ENCODE measurements around the gene PLXNC1.

The PLXNC1 gene

DNA sequence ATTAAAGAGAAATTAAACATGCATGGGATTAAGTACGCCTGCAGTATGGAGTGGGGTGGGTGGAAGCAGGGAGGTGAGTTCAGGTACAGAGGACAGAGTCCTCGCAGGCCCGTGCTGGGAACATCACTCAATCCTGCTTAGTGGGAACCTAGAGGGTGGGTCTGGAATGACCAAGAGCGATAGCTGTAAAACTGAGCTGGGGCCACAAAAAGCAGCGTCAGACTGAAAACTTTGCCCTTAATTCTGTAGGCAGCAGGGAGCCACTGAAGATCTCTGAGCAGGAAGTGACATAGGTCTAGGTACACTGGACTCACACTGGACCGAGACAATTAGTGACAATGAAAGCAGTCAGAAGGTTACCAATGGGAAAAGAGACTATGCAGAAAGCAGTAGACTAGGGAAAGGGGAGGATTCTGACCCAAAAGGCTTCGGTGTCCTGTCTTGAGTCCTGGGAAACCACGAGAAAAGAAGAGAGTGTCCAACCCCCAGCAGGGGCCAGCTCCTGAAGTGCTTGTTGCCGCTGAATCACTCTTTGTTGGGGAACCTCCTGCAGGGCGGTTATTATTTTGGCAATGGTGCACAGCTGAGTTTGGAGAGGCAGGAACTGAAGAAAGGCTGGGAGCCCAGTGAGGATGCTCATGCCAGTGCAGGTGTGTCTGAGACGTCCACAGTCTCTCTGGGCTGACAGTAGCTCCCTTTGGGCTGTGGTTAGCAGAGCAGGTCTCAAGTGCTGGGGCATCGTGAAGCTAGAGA, 97.4 kb downstream of the PLXNC1 start:
- no peak for DNase-seq

DNA sequence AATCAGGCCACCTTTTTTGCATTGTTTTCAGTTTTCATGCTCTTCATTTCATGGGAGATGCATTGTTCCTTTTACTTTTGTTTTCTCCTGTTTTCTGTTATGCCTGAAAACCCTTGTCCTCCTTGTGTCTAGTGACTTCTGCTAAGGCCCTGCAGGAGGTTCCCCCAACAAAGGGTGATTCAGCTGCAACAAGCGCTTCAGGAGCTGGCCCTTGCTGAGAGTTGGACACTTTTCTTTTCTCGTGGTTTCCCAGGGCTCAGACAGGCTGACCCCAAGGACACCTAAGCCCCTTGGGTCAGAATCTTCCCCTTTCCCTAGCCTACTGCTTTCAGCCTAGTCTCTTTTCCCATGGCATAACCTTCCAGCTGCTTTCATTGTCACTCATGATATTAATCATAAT, 98.9 kb downstream of the PLXNC1 start:
- DNase-seq, result no peak

DNA sequence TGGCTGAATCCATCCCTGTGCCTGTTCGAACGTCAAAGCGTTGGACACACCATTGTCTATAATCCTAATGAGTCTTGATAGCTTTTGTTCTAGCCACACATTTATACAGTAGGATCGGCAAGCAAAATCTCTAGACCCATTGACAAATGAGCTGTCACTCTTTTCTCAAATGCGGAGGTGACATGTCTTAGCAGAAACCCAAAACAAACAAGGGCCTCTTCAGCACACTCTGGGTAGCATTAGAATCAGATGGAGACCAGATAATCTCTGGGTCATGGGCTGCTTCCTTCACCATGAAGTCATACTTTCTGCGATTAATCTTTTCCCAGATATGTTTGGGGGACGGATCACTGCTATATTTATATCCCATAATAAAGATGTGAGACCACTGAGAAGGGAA, 100.2 kb downstream of the PLXNC1 start:
- no peak for DNase-seq

DNA sequence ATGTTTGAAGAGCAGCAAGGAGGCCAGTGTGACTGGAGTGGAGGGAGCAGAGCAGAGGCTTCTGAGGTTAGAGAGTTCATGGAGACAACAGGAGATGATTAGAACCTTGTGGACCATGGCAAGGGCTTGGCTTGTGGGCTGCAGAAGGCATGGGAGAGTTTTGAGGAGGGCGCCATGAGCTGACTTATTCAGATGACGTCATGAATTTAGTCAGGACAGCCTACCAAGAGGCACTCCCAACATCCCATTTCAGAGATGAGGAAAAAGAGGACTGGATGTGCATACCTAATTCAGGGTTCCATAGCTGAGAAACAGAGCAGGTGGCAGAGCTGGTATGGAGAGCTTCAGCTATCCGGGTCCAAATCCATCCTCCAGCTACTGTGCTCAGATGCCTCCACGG, 101.8 kb downstream of the PLXNC1 start:
- no peak for DNase-seq

DNA sequence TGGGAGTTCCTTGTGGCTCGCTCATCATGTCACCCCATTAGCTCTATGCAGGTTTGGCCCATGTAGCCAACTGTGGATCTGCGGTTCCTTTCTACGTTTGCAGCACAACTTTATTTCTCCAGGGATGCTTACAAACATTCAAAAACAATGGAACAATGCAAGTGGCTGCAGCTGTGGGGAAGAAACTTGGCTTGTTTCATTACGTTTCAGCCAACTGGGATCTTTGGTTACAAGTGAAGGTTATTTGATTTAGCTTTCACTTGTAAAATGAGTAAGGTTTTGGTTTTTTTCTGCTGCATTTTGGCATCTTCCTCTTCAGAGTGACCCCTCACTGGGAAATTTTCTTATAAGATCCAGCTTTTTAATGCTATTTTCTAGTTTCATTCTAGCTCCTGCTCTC, 105.9 kb downstream of the PLXNC1 start:
- DNase-seq, result no peak

DNA sequence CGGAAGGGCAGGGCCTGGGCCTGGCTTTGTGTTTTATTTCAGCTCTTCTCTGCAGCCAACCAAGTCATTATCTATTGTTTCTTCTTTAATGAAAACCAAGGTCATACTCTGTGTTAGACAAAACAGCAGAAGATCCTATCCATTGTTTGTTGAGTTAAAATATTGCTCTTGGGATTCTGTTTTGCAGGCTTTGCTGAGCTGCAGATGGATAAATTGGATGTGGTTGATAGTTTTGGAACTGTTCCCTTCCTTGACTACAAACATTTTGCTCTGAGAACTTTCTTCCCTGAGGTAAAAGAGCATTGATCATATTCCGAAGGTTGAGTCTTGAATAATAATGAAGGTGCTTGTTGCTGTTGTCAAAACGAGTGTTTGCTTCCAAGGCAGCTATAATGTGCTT, 106.6 kb downstream of the PLXNC1 start:
- DNase-seq, result no peak

DNA sequence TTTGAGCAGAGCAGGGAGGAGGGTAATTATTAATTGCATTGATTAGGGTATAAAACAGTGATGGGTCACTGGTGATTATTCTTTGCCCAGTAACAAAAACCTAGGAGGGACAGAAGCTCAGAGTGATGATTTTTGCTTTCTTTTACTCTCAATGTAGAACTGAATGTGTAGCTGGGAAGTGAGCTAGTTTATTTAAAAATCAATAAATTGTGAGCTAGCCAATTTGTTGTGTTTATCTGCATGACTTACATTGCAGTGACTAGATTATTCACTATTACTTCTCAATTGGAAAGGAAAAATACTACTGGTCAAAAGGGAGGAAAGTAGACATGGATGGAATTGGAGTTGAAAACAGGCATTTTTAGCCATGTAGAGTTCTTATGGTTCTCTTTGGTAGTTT, 107.1 kb downstream of the PLXNC1 start:
- DNase-seq, result no peak

DNA sequence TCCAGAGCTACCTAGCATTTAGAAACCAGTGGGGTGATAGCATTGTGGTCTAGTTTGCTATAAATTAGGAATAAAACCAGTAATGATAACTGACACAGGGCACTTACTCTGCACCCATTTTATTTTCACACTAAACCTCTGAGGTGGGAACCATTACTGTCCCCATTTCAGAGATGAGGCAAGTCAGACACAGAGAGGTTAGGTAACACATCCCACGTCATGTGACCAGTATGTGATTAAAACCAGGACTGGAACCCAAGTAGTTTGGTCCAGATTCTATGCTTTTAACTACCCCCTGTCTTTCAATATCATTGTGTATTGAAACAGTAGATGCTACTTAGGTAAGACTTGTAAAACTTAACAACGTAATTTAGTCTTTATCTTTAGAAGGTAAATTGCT, 110.2 kb downstream of the PLXNC1 start:
- no peak for DNase-seq

DNA sequence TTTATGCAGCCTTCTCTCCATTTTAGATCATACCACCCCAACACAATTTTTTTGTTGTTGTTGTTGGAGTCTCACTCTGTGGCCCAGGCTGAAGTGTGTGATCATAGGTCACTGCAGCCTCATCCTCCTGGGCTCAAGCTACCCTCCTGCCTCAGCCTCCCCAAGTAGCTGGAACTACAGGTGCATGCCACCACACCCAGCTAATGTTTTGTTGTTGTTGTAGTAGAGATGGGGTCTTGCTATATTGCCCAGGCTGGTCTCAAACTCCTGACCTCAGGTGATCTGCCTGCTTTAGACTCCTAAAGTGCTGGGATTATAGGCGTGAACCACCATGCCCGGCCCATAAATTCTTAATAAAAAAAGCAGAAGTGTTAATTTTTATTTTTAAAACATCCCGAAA, 111.6 kb downstream of the PLXNC1 start:
- no peak for DNase-seq

DNA sequence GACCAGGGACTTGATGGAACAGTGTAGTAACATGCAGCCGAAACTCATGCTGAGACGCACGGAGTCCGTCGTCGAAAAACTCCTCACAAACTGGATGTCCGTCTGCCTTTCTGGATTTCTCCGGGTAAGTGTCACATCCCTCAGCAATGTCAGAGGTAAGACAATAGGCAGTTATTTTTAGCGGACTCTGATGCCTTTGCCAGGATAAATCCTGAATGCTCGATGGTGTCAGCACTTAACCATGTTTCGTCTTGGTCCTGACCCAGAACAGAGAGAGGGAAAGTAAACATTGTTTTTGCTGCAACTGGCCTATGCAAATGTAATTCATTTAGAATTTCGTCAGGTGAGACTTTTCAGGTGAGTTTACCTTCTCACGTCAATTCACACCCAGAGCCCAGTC, 112.3 kb downstream of the PLXNC1 start:
- DNase-seq, result no peak

DNA sequence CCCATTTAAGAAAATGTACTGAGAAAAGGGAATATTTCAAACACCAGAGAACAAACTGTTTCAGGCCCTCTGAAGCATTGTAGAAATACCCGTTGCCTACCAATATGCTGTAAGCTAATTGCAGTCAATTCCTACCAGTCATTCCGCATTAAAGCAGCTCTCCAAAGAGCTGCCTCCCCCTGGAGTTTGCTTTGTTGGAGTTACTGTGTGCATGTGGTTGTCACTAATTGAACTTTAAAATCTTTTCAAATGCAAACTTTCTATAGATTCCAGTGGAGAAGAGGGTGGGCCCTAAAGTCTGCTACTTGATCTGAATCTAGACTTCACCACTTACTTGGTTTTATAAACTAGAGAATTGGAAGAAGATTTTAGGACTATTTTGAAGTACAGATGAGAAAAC, 112.7 kb downstream of the PLXNC1 start:
- DNase-seq, result no peak

DNA sequence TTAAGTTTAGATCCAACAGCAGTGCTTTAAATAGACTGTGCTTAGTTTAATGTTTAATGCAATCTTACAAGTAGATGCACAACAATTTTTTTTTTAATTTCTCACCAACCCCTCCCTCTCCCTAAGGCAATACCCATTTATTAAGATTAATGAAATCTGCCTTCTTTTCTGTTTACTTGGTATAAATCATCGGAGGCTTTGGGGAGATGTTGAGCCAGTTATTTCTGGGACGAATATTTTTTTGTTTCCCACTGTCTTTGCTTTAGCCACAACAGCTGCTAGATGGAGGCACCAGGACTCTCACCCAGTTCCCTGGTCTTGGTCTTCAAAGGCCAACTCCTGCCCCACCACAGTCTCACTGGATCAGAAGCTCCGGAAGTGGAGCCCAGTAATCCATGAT, 113.4 kb downstream of the PLXNC1 start:
- no peak for DNase-seq

DNA sequence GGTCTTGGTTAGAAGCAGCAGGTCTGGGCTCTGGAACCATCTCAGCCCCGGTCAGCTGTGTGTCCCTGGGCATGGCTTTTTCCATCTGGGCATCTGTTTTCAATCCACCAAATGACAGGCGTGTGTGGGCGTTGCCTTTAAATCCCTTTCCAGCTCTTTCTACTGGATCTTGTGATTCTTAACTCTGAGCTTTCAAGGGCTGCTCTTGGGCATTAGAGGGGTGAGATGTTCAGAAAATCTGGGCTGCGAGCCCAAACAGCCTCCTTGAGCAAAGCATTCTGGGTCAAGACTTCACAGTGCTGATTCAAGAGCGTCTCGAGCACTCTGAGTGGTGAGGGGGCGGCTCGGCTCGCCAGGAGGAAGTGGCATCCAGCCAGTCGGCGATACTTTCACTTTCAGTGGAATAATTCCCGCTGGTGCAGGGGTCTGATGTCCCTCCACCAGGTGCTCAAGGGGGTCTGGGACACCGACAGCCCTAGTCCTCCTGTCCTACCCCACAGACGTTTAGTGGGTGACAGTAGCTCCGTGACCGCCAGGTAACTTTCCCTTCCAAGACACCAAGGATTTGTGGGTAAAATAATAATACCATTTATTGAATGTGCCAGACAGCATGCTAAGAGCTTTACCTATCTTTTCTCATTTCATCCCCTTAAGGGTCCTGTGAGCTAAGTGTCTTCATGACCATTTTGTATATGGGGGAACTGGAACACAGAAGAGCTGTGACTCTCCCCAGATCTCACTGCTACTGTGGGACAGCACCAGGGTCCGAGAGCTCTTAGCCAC, 114.0 kb downstream of the PLXNC1 start:
- DNase-seq, result peak; percentile 71 to 73

DNA sequence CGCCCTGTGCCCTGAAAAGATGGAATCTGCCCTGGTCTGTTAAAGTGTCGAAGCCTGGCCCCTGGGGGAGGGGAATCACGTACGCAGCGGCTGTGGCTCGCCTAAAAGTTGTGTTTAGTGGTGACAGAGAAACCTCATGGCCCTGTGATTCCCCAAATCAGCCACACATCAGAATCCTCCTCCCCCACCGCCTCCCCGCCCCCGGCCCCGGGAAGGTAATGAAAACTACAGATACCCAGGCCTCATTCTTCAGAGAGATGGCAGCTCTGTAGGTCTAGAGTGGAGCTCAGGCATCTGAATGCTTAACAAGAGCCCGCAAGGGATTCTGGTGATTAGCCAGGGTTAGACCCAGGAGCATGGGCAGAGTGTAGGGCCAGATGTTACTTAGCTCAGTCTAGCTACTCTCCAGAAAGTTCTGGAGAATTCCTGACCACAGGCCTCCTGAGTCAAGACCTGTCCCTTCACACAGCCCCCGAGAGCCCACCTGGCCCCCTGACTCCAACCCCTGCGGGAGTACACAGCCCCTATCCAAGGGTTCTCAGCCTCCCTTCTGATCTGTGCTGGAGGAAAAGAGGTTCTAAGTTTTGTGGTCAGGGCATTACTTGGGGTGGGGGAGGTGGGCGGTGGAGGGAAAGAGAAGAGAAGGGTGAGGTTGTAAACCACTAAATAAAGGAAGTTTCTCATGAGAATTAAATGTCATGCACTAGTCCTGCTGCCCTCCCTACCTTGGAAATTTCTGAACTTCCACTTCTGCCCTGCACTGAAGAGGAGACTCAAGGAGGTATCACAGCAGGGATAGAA, 114.8 kb downstream of the PLXNC1 start:
- peak; percentile 73 to 77 for DNase-seq

DNA sequence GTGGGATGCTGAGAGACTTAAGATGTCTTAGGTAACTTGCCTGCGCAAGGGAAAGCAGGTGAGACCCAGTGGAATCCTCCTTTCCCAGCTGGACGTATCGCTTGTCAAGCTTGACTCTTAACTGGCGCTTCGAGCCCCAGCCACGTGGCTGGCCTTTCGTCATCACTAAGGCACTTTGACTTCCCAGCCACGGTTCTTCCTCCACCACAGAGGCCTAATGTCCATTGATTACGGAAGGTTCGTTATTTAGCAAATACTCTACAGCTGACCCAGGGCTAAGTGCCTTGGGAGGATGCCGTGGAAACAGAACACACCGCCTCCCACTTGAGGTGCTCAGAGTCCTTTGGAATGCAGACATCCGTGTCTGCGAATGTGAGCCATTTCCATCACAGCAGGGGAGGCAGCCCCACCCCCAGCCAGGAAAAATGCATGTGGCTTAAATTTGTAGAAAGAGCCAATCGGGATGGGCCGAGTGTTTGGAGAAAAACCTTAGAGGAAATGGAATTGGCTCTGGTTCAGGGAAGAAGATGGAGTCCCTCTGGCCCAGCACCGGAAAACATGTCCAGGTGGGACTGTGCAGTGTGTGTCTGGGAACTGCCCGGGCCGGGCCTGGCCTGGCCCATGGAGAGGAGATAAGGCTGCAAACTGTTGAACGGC, 115.7 kb downstream of the PLXNC1 start:
- DNase-seq, result no peak

DNA sequence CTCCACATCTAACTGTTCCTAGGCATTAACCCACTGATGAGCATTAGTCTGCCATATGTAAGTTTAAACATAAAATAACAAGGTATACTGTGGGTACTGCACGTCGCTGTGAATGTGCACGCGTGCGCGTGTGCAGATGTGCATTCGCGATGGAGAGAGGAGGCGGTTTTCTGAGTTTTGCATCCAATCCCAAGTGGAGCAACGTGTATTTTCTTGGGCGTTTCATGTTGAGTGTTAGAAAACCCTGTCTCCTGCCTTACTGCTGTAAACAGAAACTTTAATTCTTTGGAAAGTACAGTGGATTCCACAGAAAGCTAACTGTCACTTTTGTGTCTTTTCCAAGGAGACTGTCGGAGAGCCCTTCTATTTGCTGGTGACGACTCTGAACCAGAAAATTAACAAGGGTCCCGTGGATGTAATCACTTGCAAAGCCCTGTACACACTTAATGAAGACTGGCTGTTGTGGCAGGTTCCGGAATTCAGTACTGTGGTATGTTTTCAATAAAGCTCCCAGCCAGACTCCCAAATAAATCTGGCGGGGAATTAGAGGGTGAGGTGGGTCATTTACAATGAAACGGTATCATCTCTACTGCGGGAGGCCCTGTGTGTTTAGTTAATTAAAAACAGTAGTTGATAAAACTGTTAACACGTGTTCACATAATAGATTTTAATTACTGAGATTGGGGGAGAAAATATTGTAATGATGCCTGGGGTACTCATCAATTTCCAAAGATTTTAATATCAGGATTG, 116.5 kb downstream of the PLXNC1 start:
- DNase-seq, result no peak

DNA sequence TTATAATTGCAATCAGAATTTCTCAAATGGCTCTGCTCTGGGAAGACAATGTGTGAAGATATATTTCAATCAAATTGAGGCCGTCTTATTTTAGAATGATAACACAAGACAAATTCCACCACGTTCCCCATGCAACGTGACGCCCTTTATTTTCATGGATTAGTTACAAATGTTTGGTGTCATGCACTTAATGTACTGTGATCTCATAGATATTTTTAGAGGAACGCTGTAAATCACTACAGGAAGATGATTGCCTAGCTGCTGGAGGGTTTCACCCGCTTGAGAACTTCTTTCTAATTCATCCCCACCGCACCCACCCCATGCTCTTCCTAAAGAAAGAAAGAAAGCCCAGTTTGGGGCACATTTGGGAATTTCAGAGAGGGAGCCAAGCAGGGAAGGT, 117.2 kb downstream of the PLXNC1 start:
- no peak for DNase-seq

DNA sequence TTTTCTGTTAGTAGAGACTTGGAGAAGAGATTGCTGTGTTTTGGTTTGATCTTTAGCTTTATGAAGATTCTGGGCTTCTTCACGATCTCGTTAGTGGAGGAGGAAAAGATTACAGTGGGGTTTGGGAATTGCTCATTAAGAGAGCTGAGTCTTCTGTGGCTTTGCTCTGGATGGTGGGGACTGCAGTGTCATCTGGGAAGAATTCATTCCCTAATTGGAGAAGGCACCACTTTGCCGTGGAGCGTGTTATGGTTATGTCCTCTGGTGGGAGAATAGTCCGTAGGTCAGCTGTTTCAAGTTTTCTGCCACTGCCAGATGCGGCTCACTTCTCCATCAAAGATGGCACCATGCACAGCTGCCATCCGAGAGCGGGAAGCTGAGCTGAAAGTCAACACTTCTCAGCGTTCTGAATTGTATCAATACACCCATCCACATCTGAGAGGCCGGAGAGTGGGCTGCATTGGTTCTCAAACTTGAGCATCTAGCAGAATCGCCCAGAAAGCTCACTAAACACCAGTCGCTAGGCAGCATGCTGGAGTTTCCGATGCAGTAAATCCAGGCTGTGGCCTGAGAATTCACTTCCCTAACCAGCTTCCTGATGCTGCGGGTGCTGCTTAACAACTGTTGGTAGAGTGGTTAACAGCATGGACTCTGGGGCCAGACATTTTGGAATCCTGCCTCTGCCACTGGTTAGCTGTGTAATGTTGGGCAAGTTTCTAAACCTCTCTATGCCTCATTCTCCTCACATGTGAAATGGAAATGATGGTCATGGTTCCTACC, 117.8 kb downstream of the PLXNC1 start:
- no peak for DNase-seq

DNA sequence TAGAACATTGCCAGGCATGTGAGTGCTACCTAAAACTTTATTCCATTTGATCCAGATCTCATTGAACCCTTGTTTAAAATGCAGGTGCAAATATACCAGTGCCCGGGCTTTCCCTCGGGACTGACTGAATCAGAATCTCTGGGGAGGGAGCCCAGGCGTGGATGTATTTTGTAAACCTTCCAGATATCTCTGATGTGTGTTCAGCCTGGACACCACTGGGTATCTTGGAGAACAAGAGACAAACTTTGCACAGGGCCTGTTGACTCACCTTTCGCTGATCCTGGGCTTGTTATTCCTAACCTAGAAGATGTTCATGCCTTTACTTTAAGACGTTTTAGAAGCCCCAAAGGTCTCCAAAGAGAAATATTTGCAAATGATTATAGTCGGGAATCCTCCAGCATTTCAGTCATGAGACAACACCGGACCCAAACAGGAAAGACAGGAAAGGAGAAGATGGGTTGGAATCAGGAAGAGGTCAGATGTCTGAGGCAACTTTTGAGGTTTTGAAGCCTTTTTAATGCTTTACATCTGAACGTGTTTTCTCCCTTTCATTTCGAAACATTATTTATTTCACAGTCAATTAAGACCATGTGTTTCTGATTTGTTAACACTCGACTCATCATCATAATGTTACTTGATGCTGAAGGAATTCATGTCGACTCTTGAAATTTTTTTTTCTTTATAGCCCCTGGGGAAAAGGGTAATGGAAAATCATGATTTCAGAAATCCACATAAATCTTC, 118.6 kb downstream of the PLXNC1 start:
- no peak for DNase-seq

DNA sequence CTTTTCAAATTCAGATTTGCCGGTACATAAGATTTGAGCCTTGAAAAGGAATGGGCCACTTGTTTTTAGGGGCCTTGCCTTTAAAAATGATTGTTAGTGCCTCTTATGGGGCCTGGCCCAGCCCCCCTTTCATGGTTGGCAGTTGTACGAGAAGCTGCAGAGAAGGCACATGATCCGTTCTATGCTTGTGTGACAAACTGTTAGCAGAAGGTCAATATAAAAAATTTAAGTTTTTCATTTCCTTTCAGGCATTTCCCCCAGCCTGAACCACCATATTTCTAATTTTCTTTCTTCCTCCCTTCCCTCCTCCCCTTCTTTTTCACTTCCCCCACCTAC, 119.1 kb downstream of the PLXNC1 start:
- no peak for DNase-seq

DNA sequence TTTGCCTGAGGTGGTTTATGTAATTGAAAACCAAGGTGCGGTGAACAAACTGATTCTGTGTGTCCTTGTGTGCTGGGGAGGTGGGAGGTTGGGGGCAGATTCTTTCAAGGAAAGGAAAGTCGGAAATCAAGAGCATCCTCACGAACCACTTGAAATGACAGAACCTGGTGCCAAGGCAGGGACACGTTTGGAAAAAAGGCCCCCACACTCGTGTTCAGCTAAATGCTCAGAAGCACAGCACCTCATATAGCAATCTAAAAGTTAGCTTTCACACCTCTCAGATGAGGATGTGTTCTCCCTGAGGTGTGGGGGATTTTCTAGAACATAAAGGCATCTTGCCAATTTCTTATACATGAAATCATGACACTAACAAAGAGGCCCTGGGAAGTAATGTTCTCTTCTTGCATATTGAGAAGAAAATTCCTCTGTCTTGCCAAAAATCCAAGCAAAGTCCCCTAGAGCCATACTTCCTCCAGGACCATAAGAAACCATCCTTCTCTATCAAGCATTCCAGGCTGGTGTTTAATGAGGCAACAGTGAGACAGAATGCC, 119.6 kb downstream of the PLXNC1 start:
- DNase-seq, result no peak

Measured in stimulated activated CD4-positive, alpha-beta T cell treated with anti-CD3 and anti-CD28 coated beads, Interleukin-2, amount 100 ng/mL, for 24 hours (primary cell).